HEK293T (cell line): ENCODE results near the gene GPATCH4.
A peak's percentile ranks its signal among the peaks of the same experiment; 100 is the strongest.
"Not testable (repeated sequence)": the region's sequence is repeated elsewhere in the genome, so short reads cannot be mapped to it uniquely, and the experiment has no call there.

Experiments used
- CTCF ChIA-PET: fragments of 350-600 bp; formaldehyde crosslinking; extraction: SDS; loops from one replicate; lab custom pipeline; 2021; ENCODE audit warnings: antibody characterized with exemption, inconsistent platforms; lab: Yijun Ruan, JAX
- POLR2A ChIA-PET: fragments of 350-600 bp; formaldehyde crosslinking; extraction: SDS; loops from one replicate; lab custom pipeline; 2020; ENCODE audit warnings: antibody characterized with exemption, inconsistent platforms; lab: Yijun Ruan, JAX
- DNase-seq: peaks from one replicate; pipeline ENCODE4 v3.0.0; 2012; ENCODE audit warnings: mixed read lengths; ENCODE audit errors: extremely low spot score
- ARNT ChIP-seq: fragments of 450-650 bp; IDR thresholded peaks from 2 replicates; pipeline ENCODE4 v1.6.1; 2017; ENCODE audit warnings: mild to moderate bottlenecking
- BHLHE40 ChIP-seq: fragments of 450-650 bp; IDR thresholded peaks from 2 replicates; pipeline ENCODE4 v1.6.1; 2016; ENCODE audit warnings: mild to moderate bottlenecking, moderate library complexity, borderline replicate concordance
- CTBP1 ChIP-seq: fragments of 450-650 bp; IDR thresholded peaks from 2 replicates; pipeline ENCODE4 v1.6.1; 2016; ENCODE audit warnings: borderline replicate concordance
- ELF4 ChIP-seq: fragments of 450-650 bp; IDR thresholded peaks from 2 replicates; pipeline ENCODE4 v1.6.1; 2017; ENCODE audit warnings: antibody characterized with exemption
- FOXA1 ChIP-seq: fragments of 450-650 bp; IDR thresholded peaks from 2 replicates; pipeline ENCODE4 v1.6.1; 2016; ENCODE audit warnings: mild to moderate bottlenecking
- FOXK2 ChIP-seq: fragments of 450-650 bp; IDR thresholded peaks from 2 replicates; pipeline ENCODE4 v1.6.1; 2016; ENCODE audit warnings: mild to moderate bottlenecking
- FOXM1 ChIP-seq: fragments of 450-650 bp; IDR thresholded peaks from 2 replicates; pipeline ENCODE4 v1.6.1; 2017; ENCODE audit warnings: mild to moderate bottlenecking, borderline replicate concordance
- HDGF ChIP-seq: fragments of 450-650 bp; IDR thresholded peaks from 2 replicates; pipeline ENCODE4 v1.6.1; 2017; ENCODE audit warnings: antibody characterized with exemption, borderline replicate concordance
- L3MBTL2 ChIP-seq: fragments of 450-650 bp; conservative IDR thresholded peaks from 2 replicates; pipeline ENCODE4 v1.6.1; 2016; ENCODE audit warnings: mild to moderate bottlenecking
- LEF1 ChIP-seq: fragments of 450-650 bp; IDR thresholded peaks from 2 replicates; pipeline ENCODE4 v1.6.1; 2017; ENCODE audit warnings: mild to moderate bottlenecking, borderline replicate concordance
- NFRKB ChIP-seq: fragments of 450-650 bp; IDR thresholded peaks from 2 replicates; pipeline ENCODE4 v1.6.1; 2016; ENCODE audit warnings: mild to moderate bottlenecking, moderate library complexity
- PKNOX1 ChIP-seq: fragments of 450-650 bp; IDR thresholded peaks from 2 replicates; pipeline ENCODE4 v1.6.1; 2016
- SP1 ChIP-seq: fragments of 450-650 bp; IDR thresholded peaks from 2 replicates; pipeline ENCODE4 v1.6.1; 2017
- SUZ12 ChIP-seq: fragments of 450-650 bp; IDR thresholded peaks from 2 replicates; pipeline ENCODE4 v1.6.1; 2016; ENCODE audit warnings: mild to moderate bottlenecking
- TARDBP ChIP-seq: fragments of 450-650 bp; IDR thresholded peaks from 2 replicates; pipeline ENCODE4 v1.6.1; 2016
- ZNF384 ChIP-seq: fragments of 450-650 bp; IDR thresholded peaks from 2 replicates; pipeline ENCODE4 v1.6.1; 2016

GPATCH4 gene

GRCh38 chr1:156618853-156619581 lies 17.7 kb upstream of the GPATCH4 start, which contains the start of gene HAPLN2:
HAPLN2 (plus strand) TSS chr1:156619415; CDS start chr1:156623491, 4,076 bp downstream.
- no peak for TF ChIP-seq HDGF
- TF ChIP-seq ZNF384: no peak
- no peak for TF ChIP-seq FOXA1
- TF ChIP-seq ELF4: no peak
- TF ChIP-seq NFRKB: no peak
- no peak for TF ChIP-seq L3MBTL2
- TF ChIP-seq FOXM1: no peak
- TF ChIP-seq TARDBP: no peak
- no peak for TF ChIP-seq LEF1
- no peak for TF ChIP-seq PKNOX1
- TF ChIP-seq FOXK2: no peak
- TF ChIP-seq SUZ12: no peak
- ChIA-PET CTCF (interaction anchor here (0.6 to 3.0 kb wide), 19 partner anchors 8 to 1375 kb away, joined by 3 to 13 read pairs (median 4); partner anchors contain the start of gene CRABP2), POLR2A (interaction anchor here (1.2 to 2.2 kb wide), 5 partner anchors 24 to 110 kb away, joined by 3 to 11 read pairs (median 4); partner anchors contain the start of genes ISG20L2, METTL25B and NAXE)
- DNase-seq: peak; percentile 66

DNA sequence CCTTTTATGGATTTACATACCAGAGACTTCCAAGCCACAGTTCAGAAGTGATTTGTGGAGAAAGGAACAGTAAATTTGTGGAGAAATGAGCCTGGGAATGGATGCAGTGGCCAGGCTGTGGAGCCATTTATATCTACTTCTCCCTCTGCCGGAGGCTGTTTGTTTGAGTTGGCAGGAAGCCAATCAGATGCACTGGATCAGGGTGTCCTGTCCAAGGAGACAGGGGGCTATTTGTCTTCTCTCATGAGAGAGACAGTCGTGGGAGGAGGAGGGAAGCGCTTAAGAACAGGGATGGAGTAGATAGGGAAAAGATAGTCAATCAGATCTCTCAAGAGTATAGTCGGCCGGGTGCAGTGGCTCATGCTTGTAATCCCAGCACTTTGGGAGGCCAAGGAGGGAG lies 15.2 kb upstream of the GPATCH4 start:
- peak; percentile 71 for DNase-seq
- TF ChIP-seq PKNOX1 (0 out of 2 replicates have a peak, but pooled peaks have one; percentile 12), TARDBP (no peak)
- ChIA-PET POLR2A (interaction anchor here (1.0 to 1.1 kb wide), 2 partner anchors 8 to 25 kb away, joined by 4 to 6 read pairs; partner anchors contain the start of gene NAXE), CTCF (interaction anchor here (0.7 to 1.6 kb wide), 6 partner anchors 9 to 532 kb away, joined by 3 to 6 read pairs (median 4); no protein-coding TSS in a partner anchor)

DNA sequence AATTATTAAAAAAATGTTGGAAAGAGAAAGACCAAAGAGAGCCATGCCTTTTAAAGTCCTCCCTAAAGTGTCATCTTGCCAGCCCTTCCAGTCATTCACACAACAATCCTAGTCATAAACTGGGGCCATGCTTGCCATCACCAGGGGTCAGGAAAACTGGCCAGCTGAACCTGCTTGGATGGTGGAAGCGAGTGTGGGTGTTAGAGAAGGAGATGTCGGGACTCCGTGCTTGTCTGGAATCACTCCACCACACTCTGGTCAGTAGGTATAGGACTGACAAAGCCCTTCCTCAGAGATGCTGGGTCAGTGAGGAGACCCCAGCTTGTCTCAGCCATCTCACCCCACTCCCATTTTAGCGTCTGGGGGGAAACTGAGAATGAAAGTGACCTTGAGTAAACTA lies 14.7 kb upstream of the GPATCH4 start:
- ChIA-PET CTCF (interaction anchor here (0.6 to 1.7 kb wide), 4 partner anchors 8 to 73 kb away, joined by 3 to 5 read pairs (median 4); no protein-coding TSS in a partner anchor), POLR2A (interaction anchor here (1.0 kb wide), 1 partner anchor 8 kb away, joined by 6 read pairs; no protein-coding TSS in a partner anchor)
- DNase-seq: no peak
- TF ChIP-seq FOXM1 (no peak), CTBP1 (no peak; the same call in 1 of the 2 replicates), LEF1 (no peak), TARDBP (no peak), FOXK2 (no peak), SUZ12 (no peak), BHLHE40 (no peak), L3MBTL2 (no peak), NFRKB (no peak), FOXA1 (no peak), ZNF384 (no peak), ARNT (no peak)

DNA sequence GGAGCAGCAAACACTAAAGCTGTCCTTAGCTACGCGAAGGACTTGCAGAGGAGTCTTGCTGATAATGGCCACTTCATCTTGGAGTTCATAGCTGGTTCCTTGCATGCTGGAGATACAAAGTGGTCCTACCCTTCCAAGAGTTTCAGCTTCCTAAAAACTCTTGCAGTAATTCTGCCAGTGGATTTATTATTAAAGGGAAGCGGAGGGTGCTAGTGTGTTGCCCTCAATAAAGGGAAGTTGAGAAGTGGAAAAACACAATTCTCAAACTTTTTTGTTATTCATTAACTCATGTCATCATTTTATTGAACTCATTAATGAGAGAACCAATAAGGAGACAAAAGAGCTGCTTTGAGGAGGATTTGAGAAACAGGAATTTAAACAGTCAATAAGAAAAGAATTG lies 11.4 kb upstream of the GPATCH4 start:
- no peak for DNase-seq
- TF ChIP-seq SUZ12 (no peak), FOXK2 (no peak), L3MBTL2 (no peak), CTBP1 (no peak), ELF4 (no peak), FOXM1 (no peak), LEF1 (no peak), HDGF (no peak), ARNT (no peak), PKNOX1 (no peak)
- CTCF ChIA-PET: interaction anchor here (1.2 to 1.3 kb wide), 2 partner anchors 12 to 16 kb away, joined by 3 to 7 read pairs; no protein-coding TSS in a partner anchor
- POLR2A ChIA-PET: interaction anchor here (1.0 to 1.9 kb wide), 4 partner anchors 11 to 115 kb away, joined by 4 to 7 read pairs (median 5); partner anchors contain the start of genes ISG20L2, METTL25B and NAXE

GRCh38 chr1:156610072-156610471 lies 8.8 kb upstream of the GPATCH4 start:
- DNase-seq, POLR2A ChIA-PET: not testable (repeated sequence)
- CTCF ChIA-PET: interaction anchor here (0.6 kb wide), 1 partner anchor 224 kb away, joined by 4 read pairs; no protein-coding TSS in a partner anchor

DNA sequence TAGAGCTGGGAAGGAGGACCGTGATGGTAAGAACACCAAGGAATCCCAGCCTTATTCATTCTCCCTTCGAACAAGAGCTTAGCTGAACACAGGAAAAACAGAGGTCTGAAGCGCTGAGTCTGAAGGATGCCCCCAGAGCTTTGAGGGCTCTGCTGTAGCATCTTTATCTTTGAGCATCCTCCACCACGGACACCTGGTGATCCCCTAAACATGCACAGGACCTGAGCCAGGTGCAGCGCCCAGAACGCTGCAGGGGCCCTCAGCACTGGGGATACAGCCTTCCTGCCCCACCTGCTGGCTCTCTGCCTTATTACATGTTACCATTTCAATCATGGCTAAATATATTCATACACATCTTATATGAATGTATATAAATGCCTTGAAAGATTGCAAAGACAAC lies 7.7 kb upstream of the GPATCH4 start:
- POLR2A ChIA-PET: interaction anchor here (1.4 kb wide), 1 partner anchor 17 kb away, joined by 10 read pairs; the partner anchor contains the start of gene NAXE
- CTCF ChIA-PET: interaction anchor here (0.7 to 1.8 kb wide), 10 partner anchors 11 to 117 kb away, joined by 3 to 13 read pairs (median 6); partner anchors contain the start of genes HAPLN2 and NAXE

More for the DNA sequence above, 7.7 kb upstream of the GPATCH4 start:
- DNase-seq: peak; percentile 66
- no peak for TF ChIP-seq NFRKB
- TF ChIP-seq CTBP1: no peak
- no peak for TF ChIP-seq SUZ12
- TF ChIP-seq FOXA1: no peak
- TF ChIP-seq ARNT: no peak
- no peak for TF ChIP-seq L3MBTL2
- no peak for TF ChIP-seq FOXM1
- TF ChIP-seq HDGF: no peak
- TF ChIP-seq SP1: no peak
- TF ChIP-seq FOXK2: no peak
- TF ChIP-seq ZNF384: no peak
- no peak for TF ChIP-seq ELF4
- no peak for TF ChIP-seq PKNOX1
- TF ChIP-seq TARDBP: no peak
- no peak for TF ChIP-seq BHLHE40
- no peak for TF ChIP-seq LEF1
